ENCODE data around the gene TJP1.
"Not testable (repeated sequence)": the region's sequence is repeated elsewhere in the genome, so short reads cannot be mapped to it uniquely, and the experiment has no call there.

The TJP1 gene

GRCh38 chr15:29681166-29681845 is 141.0 kb downstream of the TJP1 start:
- DNase-seq (ENCODE audit: low read depth): no peak

- DNase-seq (ENCODE audit: low read depth): no peak
Measured at GRCh38 chr15:29680465-29681165, 141.7 kb downstream of the TJP1 start.

GRCh38 chr15:29678504-29679034 is 143.7 kb downstream of the TJP1 start:
- no peak for DNase-seq (ENCODE audit: low read depth)

DNA sequence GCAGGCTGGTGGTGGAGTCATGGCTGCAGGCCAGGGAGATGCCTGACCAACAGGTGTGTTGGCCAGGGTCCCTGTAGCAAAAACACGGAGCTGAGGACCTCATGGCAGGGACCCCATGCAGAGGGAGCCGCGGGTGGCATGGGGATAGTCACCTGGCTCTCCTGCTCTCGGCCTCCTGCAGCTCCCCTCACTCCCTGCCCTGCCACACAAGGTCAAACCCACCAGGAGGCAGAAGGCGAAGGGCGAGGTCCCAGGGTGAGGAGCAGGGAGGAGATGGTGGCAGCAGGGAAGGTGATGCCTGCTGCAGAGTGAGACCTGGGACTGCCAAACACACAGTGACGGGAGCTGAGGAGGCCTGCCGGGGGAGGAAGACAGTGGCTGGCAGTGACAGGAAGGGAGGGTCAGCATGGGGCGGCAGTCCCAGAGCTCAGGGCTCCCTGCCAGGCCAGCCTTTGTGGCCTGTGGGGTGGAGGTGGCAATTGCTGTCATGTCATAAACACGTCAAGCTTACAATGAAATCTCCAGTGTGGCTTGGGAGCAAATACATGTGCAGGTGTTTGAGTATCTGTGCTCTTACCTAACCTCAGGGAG is 144.3 kb downstream of the TJP1 start:
- DNase-seq (ENCODE audit: low read depth): no peak

DNA sequence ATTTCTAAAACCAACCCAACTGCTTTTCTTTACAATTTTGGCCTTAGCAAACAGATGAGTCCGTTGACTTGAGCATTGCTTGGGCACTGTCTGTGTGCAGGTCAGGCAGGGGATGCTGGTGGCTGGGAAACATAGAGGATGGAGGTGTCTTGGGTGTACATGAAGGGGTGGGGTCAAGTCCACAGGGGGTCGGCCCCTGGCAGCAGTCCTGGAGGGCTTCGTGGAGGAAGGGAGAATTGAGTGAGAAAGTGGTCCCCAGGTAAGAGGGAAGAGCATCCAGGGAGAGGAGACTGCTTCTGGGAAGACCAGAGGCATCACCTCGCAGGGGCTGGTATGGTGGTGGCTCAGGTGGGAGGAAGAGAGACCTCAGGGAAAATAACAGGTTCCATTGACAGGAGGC is 144.8 kb downstream of the TJP1 start:
- DNase-seq (ENCODE audit: low read depth): no peak

GRCh38 chr15:29676961-29677402 is 145.3 kb downstream of the TJP1 start:
- DNase-seq (ENCODE audit: low read depth): no peak

- DNase-seq (ENCODE audit: low read depth): not testable (repeated sequence)
Measured at GRCh38 chr15:29676374-29676960, 145.8 kb downstream of the TJP1 start.

DNA sequence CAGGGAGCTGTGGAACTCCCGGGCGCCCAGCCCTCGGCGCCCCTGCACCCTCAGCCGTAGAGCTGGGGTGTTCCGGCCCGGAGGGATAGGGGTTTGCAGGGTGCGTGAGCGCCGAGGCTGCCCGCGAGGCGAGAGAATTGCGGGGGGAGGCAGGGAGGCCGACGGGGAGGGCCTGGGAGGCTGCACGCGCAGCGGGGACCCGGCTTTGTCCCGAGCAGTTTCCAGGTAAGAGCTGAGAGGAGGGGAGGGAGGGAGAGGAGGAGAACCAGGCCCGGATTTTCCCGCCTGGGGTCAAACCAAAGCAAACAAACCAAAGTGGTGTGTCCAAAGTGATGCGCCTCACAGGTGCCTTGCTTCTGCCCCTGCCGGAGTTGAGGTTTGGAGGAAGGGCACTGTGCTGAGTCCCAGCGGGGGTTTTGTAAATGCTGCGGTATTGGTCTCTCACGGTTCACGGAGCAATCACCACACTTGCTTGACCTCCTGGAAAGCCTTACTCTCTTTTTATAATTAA is 146.4 kb downstream of the TJP1 start:
- no peak for DNase-seq (ENCODE audit: low read depth)

GRCh38 chr15:29674661-29675533 is 147.4 kb downstream of the TJP1 start:
- DNase-seq (ENCODE audit: low read depth): no peak

DNA sequence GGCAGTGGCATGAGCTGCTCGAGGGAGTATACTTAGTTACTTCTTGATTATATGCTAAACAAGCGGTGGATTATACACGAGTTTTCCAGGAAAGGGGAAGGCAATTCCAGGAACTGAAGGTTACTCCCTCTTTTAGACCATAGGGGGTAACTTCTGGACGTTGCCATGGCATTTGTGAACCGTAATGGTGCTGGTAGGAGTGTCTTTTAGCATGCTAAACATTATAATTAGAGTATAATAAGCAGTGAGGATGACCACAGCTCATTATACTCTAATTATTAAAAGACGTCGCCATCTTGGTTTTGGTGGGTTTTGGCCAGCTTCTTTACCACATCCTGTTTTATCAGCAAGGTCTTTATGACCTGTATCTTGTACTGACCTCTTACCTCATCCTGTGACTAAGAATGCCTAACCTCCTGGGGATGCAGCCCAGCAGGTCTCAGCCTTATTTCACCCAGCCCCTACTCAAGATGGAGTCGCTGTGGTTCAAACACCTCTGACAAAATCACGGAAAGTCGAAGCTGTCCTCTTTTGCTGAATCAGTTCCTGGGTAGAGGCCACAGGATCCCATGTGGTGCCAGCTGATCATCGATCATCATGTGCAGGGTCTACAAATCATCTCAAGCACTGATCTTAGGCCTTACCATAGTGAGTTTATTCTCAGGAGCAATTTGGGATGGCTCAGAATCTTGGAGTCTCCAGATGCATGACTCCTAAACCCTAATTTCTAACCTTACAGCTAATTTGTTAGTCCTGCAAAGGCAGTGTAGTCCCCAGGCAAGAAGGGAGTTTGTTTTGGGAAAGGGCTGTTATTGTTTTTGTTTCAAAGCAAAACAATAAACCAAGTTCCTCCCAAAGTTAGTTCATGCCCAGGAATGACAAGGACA is 149.1 kb downstream of the TJP1 start:
- no peak for DNase-seq (ENCODE audit: low read depth)

GRCh38 chr15:29672446-29672845 is 149.8 kb downstream of the TJP1 start:
- no peak for DNase-seq (ENCODE audit: low read depth)

GRCh38 chr15:29672046-29672445 is 150.2 kb downstream of the TJP1 start:
- not testable (repeated sequence) for DNase-seq (ENCODE audit: low read depth)

GRCh38 chr15:29670998-29671981 is 151.0 kb downstream of the TJP1 start:
- DNase-seq (ENCODE audit: low read depth): no peak

GRCh38 chr15:29670266-29670665 is 152.0 kb downstream of the TJP1 start:
- DNase-seq (ENCODE audit: low read depth): no peak

GRCh38 chr15:29669823-29670222 is 152.4 kb downstream of the TJP1 start:
- DNase-seq (ENCODE audit: low read depth): no peak

GRCh38 chr15:29668120-29668602 is 154.1 kb downstream of the TJP1 start:
- DNase-seq (ENCODE audit: low read depth): no peak

DNA sequence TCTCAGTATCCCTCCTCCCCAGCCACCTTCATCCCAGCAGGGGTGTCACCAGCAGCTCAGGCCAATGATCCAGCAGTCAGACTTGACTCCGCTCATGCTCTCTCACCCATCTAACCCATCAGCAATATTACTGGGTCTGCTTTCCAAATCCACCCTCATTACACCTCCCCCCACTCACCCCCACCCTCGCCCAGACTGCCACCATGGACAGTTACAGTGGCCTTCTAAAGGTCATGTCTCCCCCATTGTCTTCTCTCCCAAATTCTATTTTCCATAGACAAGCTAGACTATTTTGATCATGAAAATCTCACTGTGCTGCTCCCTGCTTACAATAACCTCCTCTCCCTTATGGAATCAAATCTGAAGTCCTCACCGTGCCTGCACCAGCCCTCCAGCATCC is 156.0 kb downstream of the TJP1 start:
- DNase-seq (ENCODE audit: low read depth): no peak

DNA sequence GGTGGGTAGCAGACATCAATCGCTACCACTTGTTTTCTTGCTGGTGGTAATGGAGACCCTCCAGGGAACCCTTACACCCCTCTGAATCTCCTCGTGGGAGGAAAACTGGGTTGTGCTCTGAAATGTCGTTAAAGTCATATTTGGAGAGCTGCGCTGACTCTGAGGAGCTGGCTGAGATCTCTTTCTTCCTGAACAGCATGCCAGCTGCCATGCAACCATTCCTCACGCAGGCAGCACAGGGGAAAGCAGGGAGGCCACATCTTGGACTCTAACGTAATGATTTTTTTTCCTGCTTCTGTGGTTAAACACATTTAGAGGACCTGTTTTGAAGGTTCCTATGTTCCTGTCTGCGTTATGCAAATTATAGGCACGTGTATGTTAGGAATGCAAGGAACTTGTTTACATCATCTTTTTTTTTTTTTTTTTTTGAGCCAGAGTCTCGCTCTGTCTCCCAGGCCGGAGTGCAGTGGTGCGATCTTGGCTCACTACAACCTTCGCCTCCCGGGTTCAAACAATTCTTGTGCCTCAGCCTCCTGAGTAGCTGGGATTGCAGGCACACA is 156.7 kb downstream of the TJP1 start:
- DNase-seq (ENCODE audit: low read depth): no peak

DNA sequence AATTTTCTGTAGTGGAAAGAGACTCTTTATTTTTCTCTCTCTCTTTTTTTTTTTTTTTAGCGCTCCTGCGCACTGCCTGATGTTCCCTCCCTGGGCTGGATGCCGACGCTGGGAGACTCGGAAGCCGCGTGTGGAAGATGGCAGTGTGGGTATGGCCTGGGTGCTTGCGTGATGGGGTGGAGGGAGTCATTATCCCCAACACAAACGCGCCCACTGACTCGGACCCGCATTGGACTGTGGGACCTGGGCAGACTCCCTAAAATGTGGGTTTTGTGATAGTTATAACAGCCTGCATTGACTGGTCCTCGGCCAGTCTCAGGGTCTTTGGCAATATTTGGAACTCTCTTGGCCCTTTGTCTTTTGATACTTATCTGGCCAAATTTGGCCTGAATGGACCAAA is 157.9 kb downstream of the TJP1 start:
- DNase-seq (ENCODE audit: low read depth): no peak
